SK-N-SH (cell line): Measurements from ENCODE around the gene PKIB.

ENCODE experiments used
- CHD2 ChIP-seq: fragments of 150-350 bp; IDR thresholded peaks from 2 replicates; pipeline ENCODE4 v1.6.1; 2018; ENCODE audit warnings: low read length; ENCODE audit not compliant: partially characterized antibody
- EP300 ChIP-seq, 2 experiments: IDR thresholded peaks; 2 replicates each; pipeline versions ENCODE4 v1.4.0 to v1.6.1; 2012; ENCODE audit warnings: borderline replicate concordance in 1 of 2, low read depth in 1 of 2, low read length in 1 of 2
- FOXJ3 ChIP-seq: sonication (generic); formaldehyde crosslinking; IDR thresholded peaks from 2 replicates; pipeline ENCODE4 v1.5.1; 2020; ENCODE audit warnings: mild to moderate bottlenecking, missing genetic modification reagents
- GABPA ChIP-seq: IDR thresholded peaks from 2 replicates; pipeline ENCODE4 v1.4.0; 2012; ENCODE audit warnings: low read depth, mild to moderate bottlenecking
- JUND ChIP-seq: IDR thresholded peaks from 2 replicates; pipeline ENCODE4 v1.4.0; 2012
- MXI1 ChIP-seq: IDR thresholded peaks from 2 replicates; pipeline ENCODE4 v1.6.1; 2012; ENCODE audit warnings: mild to moderate bottlenecking, low read depth, low read length, improper control_type of control experiment
- POLR2AphosphoS5 ChIP-seq: IDR thresholded peaks from 2 replicates; pipeline ENCODE4 v1.6.1; 2012; ENCODE audit warnings: low read depth, low read length
- SIN3A ChIP-seq: IDR thresholded peaks from 2 replicates; pipeline ENCODE4 v1.6.1; 2012; ENCODE audit warnings: low read depth, mild to moderate bottlenecking, low read length, moderate library complexity, borderline replicate concordance
- TF ChIP-seq, protein P1 (sequence below): fragments of 200-600 bp; sonication (generic); IDR thresholded peaks from 2 replicates; pipeline ENCODE4 v1.6.1; 2017; ENCODE audit warnings: antibody characterized with exemption, mild to moderate bottlenecking, moderate library complexity
- TF ChIP-seq, protein P2 (sequence below): fragments of 150-350 bp; IDR thresholded peaks from 2 replicates; pipeline ENCODE4 v1.6.1; 2017; ENCODE audit warnings: antibody characterized with exemption, low read length, low read depth, borderline replicate concordance
- TF ChIP-seq, protein P3 (sequence below): IDR thresholded peaks from 2 replicates; pipeline ENCODE4 v1.4.0; 2012; ENCODE audit warnings: low read depth
- TF ChIP-seq, protein P4 (sequence below): IDR thresholded peaks from 2 replicates; pipeline ENCODE4 v1.4.0; 2012; ENCODE audit warnings: low read depth, borderline replicate concordance
- TF ChIP-seq, protein P5 (sequence below): IDR thresholded peaks from 2 replicates; pipeline ENCODE4 v1.6.1; 2012; ENCODE audit warnings: mild to moderate bottlenecking, low read depth, low read length, moderate library complexity
- TF ChIP-seq, protein P6 (sequence below): IDR thresholded peaks from 2 replicates; pipeline ENCODE4; 2012

DNA sequence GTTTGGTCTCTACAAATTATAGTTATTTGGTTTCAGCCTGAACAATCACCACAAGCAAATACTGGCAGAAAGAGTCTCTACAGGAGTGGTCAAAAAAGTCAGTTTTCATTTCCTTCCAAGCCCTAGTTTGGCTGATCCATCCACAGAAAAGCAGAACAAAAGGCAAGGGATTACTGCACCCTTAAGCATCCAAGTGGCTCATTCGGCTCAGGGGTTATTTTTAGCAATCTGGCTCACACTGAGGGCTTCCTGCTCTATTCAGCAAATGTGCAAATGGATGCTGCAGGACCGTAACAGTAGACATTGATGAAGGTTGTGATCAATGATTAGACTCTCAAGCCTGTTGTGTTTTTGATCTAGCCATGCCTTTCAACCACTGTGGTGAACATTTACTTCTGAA, 107.1 kb downstream of the PKIB start:
- TF ChIP-seq, protein P1, sequence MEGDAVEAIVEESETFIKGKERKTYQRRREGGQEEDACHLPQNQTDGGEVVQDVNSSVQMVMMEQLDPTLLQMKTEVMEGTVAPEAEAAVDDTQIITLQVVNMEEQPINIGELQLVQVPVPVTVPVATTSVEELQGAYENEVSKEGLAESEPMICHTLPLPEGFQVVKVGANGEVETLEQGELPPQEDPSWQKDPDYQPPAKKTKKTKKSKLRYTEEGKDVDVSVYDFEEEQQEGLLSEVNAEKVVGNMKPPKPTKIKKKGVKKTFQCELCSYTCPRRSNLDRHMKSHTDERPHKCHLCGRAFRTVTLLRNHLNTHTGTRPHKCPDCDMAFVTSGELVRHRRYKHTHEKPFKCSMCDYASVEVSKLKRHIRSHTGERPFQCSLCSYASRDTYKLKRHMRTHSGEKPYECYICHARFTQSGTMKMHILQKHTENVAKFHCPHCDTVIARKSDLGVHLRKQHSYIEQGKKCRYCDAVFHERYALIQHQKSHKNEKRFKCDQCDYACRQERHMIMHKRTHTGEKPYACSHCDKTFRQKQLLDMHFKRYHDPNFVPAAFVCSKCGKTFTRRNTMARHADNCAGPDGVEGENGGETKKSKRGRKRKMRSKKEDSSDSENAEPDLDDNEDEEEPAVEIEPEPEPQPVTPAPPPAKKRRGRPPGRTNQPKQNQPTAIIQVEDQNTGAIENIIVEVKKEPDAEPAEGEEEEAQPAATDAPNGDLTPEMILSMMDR: no peak
- TF ChIP-seq, protein P2, sequence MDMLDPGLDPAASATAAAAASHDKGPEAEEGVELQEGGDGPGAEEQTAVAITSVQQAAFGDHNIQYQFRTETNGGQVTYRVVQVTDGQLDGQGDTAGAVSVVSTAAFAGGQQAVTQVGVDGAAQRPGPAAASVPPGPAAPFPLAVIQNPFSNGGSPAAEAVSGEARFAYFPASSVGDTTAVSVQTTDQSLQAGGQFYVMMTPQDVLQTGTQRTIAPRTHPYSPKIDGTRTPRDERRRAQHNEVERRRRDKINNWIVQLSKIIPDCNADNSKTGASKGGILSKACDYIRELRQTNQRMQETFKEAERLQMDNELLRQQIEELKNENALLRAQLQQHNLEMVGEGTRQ: no peak
- no peak for TF ChIP-seq SIN3A
- TF ChIP-seq, protein P3, sequence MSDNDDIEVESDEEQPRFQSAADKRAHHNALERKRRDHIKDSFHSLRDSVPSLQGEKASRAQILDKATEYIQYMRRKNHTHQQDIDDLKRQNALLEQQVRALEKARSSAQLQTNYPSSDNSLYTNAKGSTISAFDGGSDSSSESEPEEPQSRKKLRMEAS: no peak
- TF ChIP-seq GABPA: no peak
- no peak for TF ChIP-seq FOXJ3
- TF ChIP-seq, protein P4, sequence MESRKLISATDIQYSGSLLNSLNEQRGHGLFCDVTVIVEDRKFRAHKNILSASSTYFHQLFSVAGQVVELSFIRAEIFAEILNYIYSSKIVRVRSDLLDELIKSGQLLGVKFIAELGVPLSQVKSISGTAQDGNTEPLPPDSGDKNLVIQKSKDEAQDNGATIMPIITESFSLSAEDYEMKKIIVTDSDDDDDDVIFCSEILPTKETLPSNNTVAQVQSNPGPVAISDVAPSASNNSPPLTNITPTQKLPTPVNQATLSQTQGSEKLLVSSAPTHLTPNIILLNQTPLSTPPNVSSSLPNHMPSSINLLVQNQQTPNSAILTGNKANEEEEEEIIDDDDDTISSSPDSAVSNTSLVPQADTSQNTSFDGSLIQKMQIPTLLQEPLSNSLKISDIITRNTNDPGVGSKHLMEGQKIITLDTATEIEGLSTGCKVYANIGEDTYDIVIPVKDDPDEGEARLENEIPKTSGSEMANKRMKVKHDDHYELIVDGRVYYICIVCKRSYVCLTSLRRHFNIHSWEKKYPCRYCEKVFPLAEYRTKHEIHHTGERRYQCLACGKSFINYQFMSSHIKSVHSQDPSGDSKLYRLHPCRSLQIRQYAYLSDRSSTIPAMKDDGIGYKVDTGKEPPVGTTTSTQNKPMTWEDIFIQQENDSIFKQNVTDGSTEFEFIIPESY: no peak
- TF ChIP-seq MXI1: no peak
- TF ChIP-seq, protein P5, sequence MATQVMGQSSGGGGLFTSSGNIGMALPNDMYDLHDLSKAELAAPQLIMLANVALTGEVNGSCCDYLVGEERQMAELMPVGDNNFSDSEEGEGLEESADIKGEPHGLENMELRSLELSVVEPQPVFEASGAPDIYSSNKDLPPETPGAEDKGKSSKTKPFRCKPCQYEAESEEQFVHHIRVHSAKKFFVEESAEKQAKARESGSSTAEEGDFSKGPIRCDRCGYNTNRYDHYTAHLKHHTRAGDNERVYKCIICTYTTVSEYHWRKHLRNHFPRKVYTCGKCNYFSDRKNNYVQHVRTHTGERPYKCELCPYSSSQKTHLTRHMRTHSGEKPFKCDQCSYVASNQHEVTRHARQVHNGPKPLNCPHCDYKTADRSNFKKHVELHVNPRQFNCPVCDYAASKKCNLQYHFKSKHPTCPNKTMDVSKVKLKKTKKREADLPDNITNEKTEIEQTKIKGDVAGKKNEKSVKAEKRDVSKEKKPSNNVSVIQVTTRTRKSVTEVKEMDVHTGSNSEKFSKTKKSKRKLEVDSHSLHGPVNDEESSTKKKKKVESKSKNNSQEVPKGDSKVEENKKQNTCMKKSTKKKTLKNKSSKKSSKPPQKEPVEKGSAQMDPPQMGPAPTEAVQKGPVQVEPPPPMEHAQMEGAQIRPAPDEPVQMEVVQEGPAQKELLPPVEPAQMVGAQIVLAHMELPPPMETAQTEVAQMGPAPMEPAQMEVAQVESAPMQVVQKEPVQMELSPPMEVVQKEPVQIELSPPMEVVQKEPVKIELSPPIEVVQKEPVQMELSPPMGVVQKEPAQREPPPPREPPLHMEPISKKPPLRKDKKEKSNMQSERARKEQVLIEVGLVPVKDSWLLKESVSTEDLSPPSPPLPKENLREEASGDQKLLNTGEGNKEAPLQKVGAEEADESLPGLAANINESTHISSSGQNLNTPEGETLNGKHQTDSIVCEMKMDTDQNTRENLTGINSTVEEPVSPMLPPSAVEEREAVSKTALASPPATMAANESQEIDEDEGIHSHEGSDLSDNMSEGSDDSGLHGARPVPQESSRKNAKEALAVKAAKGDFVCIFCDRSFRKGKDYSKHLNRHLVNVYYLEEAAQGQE: no peak
- TF ChIP-seq EP300 (IDR thresholded peaks at IDR 0.05; ENCODE audit: borderline replicate concordance in 1 of 2, low read depth in 1 of 2, low read length in 1 of 2): no peak
- TF ChIP-seq, protein P6, sequence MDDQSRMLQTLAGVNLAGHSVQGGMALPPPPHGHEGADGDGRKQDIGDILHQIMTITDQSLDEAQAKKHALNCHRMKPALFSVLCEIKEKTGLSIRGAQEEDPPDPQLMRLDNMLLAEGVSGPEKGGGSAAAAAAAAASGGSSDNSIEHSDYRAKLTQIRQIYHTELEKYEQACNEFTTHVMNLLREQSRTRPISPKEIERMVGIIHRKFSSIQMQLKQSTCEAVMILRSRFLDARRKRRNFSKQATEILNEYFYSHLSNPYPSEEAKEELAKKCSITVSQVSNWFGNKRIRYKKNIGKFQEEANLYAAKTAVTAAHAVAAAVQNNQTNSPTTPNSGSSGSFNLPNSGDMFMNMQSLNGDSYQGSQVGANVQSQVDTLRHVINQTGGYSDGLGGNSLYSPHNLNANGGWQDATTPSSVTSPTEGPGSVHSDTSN: no peak
- no peak for TF ChIP-seq JUND
- no peak for TF ChIP-seq POLR2AphosphoS5
- no peak for TF ChIP-seq CHD2
